ENCODE results near the gene MXD4. TPM values are rescaled to one million over a fixed set of nuclear protein-coding genes. Genes with fewer than 3 reads are reported as not detected.

Gene MXD4
- polyA plus RNA-seq, 1 experiment: 46.0 TPM

- TF ChIP-seq CTCF (IDR thresholded peaks at IDR 0.05; ENCODE audit: low read depth, low read length): peak; percentile 98
- Histone ChIP-seq H3K27ac (ENCODE audit: low read depth, low read length) (no peak overlapping the region), H3K9me3 (ENCODE audit: control insufficient read depth, insufficient read depth, low read length) (no peaks in the 10 kb centered on the region), H3K27me3 (ENCODE audit: control insufficient read depth, insufficient read depth, low read length) (no peaks in the 10 kb centered on the region), H3K4me3 (ENCODE audit: low read depth, low read length) (no peak overlapping the region)
- peak; percentile 30 for DNase-seq (ENCODE audit: low read depth, low spot score)
- ChIA-PET CTCF (interaction anchor here (0.6 to 2.9 kb wide), 33 partner anchors 9 to 775 kb away, joined by 3 to 24 read pairs (median 4); partner anchors contain the start of genes HAUS3 and POLN), POLR2A (no interaction called here)
Observed at GRCh38 chr4:2220016-2220630, 41.8 kb downstream of the MXD4 start.

- ChIA-PET CTCF (interaction anchor here (0.5 to 2.9 kb wide), 28 partner anchors 9 to 776 kb away, joined by 3 to 24 read pairs (median 4); no protein-coding TSS in a partner anchor), POLR2A (no interaction called here)
Observed at GRCh38 chr4:2219233-2219760, 42.6 kb downstream of the MXD4 start.

GRCh38 chr4:2218436-2218835 lies 43.5 kb downstream of the MXD4 start:
- POLR2A ChIA-PET: no interaction called here
- TF ChIP-seq CTCF (IDR thresholded peaks at IDR 0.05; ENCODE audit: low read depth, low read length): no peak
- no peak overlapping the region for H3K4me3 ChIP-seq (ENCODE audit: low read depth, low read length)
- CTCF ChIA-PET: interaction anchor here (1.2 to 2.1 kb wide), 2 partner anchors 136 to 224 kb away, joined by 3 to 9 read pairs; no protein-coding TSS in a partner anchor
- H3K9me3 ChIP-seq (ENCODE audit: control insufficient read depth, insufficient read depth, low read length): no peaks in the 10 kb centered on the region
- H3K27ac ChIP-seq (ENCODE audit: low read depth, low read length): no peak overlapping the region
- H3K27me3 ChIP-seq (ENCODE audit: control insufficient read depth, insufficient read depth, low read length): no peaks in the 10 kb centered on the region
- DNase-seq (ENCODE audit: low read depth, low spot score): no peak

More at GRCh38 chr4:2219233-2219760, 42.6 kb downstream of the MXD4 start:
- H3K4me3 ChIP-seq (ENCODE audit: low read depth, low read length): no peak overlapping the region
- no peak overlapping the region for H3K27ac ChIP-seq (ENCODE audit: low read depth, low read length)
- no peaks in the 10 kb centered on the region for H3K9me3 ChIP-seq (ENCODE audit: control insufficient read depth, insufficient read depth, low read length)
- TF ChIP-seq CTCF (IDR thresholded peaks at IDR 0.05; ENCODE audit: low read depth, low read length): no peak
- H3K27me3 ChIP-seq (ENCODE audit: control insufficient read depth, insufficient read depth, low read length): no peaks in the 10 kb centered on the region
- DNase-seq (ENCODE audit: low read depth, low spot score): no peak

GRCh38 chr4:2217726-2218125 lies 44.2 kb downstream of the MXD4 start:
- no peak overlapping the region for H3K27ac ChIP-seq (ENCODE audit: low read depth, low read length)
- CTCF ChIA-PET: interaction anchor here (0.6 to 2.1 kb wide), 4 partner anchors 137 to 395 kb away, joined by 3 to 9 read pairs (median 3); no protein-coding TSS in a partner anchor

More at GRCh38 chr4:2217726-2218125, 44.2 kb downstream of the MXD4 start:
- no peak for TF ChIP-seq CTCF (IDR thresholded peaks at IDR 0.05; ENCODE audit: low read depth, low read length)
- no peak overlapping the region for H3K4me3 ChIP-seq (ENCODE audit: low read depth, low read length)
- POLR2A ChIA-PET: interaction anchor here (0.8 kb wide), 1 partner anchor 24 kb away, joined by 4 read pairs; the partner anchor contains the start of genes HAUS3 and POLN
- no peaks in the 10 kb centered on the region for H3K9me3 ChIP-seq (ENCODE audit: control insufficient read depth, insufficient read depth, low read length)
- no peaks in the 10 kb centered on the region for H3K27me3 ChIP-seq (ENCODE audit: control insufficient read depth, insufficient read depth, low read length)
- no peak for DNase-seq (ENCODE audit: low read depth, low spot score)

All from AG04450 (cell line).